ENCODE results near the gene COL6A1.
"Not testable (repeated sequence)": the region's sequence is repeated elsewhere in the genome, so short reads cannot be mapped to it uniquely, and the experiment has no call there.

Gene COL6A1

GRCh38 chr21:45950740-45951515 lies 30.6 kb upstream of the COL6A1 start:
- no peak for TF ChIP-seq CTCF (IDR thresholded peaks at IDR 0.05; ENCODE audit: low read depth, low read length, missing control alignments)
- no peak overlapping the region for H3K4me3 ChIP-seq (replicated peaks; ENCODE audit: low read depth, low read length)
- DNase-seq (ENCODE audit: extremely low read depth, low read depth): no peak

- TF ChIP-seq CTCF (IDR thresholded peaks at IDR 0.05; ENCODE audit: low read depth, low read length, missing control alignments): no peak
- no peak overlapping the region for H3K4me3 ChIP-seq (replicated peaks; ENCODE audit: low read depth, low read length)
- no peak for DNase-seq (ENCODE audit: extremely low read depth, low read depth)
These were observed 29.9 kb upstream of the COL6A1 start for GRCh38 chr21:45951676-45952075.

- DNase-seq (ENCODE audit: extremely low read depth, low read depth): not testable (repeated sequence)
These were observed 29.0 kb upstream of the COL6A1 start for GRCh38 chr21:45952527-45952926.

GRCh38 chr21:45952974-45953373 lies 28.6 kb upstream of the COL6A1 start:
- no peak for TF ChIP-seq CTCF (IDR thresholded peaks at IDR 0.05; ENCODE audit: low read depth, low read length, missing control alignments)
- no peak overlapping the region for H3K4me3 ChIP-seq (replicated peaks; ENCODE audit: low read depth, low read length)
- no peak for DNase-seq (ENCODE audit: extremely low read depth, low read depth)

More at GRCh38 chr21:45952527-45952926, 29.0 kb upstream of the COL6A1 start:
- H3K4me3 ChIP-seq (replicated peaks; ENCODE audit: low read depth, low read length): not testable (repeated sequence)

- TF ChIP-seq CTCF (IDR thresholded peaks at IDR 0.05; ENCODE audit: low read depth, low read length, missing control alignments): peak; percentile 50
- H3K4me3 ChIP-seq (replicated peaks; ENCODE audit: low read depth, low read length): no peak overlapping the region
- no peak for DNase-seq (ENCODE audit: extremely low read depth, low read depth)
These were observed 27.3 kb upstream of the COL6A1 start for GRCh38 chr21:45954261-45954660.

- no peak for TF ChIP-seq CTCF (IDR thresholded peaks at IDR 0.05; ENCODE audit: low read depth, low read length, missing control alignments)
- H3K4me3 ChIP-seq (replicated peaks; ENCODE audit: low read depth, low read length): no peak overlapping the region
- DNase-seq (ENCODE audit: extremely low read depth, low read depth): no peak
These were observed 26.6 kb upstream of the COL6A1 start for GRCh38 chr21:45954921-45955320.

GRCh38 chr21:45957551-45957950 lies 24.0 kb upstream of the COL6A1 start:
- TF ChIP-seq CTCF (IDR thresholded peaks at IDR 0.05; ENCODE audit: low read depth, low read length, missing control alignments): no peak
- no peak for DNase-seq (ENCODE audit: extremely low read depth, low read depth)

More at GRCh38 chr21:45957551-45957950, 24.0 kb upstream of the COL6A1 start:
- H3K4me3 ChIP-seq (replicated peaks; ENCODE audit: low read depth, low read length): no peak overlapping the region

Data from HFF-Myc (cell line).